Measurements from ENCODE around the gene CYP2D6. TPM values are rescaled to one million over a fixed set of nuclear protein-coding genes. Genes with fewer than 3 reads are reported as not detected.
"Not testable (repeated sequence)": the region's sequence is repeated elsewhere in the genome, so short reads cannot be mapped to it uniquely, and the experiment has no call there.

The CYP2D6 gene
- total RNA-seq, 1 experiment from 2014 or later = 2.7 TPM

DNA sequence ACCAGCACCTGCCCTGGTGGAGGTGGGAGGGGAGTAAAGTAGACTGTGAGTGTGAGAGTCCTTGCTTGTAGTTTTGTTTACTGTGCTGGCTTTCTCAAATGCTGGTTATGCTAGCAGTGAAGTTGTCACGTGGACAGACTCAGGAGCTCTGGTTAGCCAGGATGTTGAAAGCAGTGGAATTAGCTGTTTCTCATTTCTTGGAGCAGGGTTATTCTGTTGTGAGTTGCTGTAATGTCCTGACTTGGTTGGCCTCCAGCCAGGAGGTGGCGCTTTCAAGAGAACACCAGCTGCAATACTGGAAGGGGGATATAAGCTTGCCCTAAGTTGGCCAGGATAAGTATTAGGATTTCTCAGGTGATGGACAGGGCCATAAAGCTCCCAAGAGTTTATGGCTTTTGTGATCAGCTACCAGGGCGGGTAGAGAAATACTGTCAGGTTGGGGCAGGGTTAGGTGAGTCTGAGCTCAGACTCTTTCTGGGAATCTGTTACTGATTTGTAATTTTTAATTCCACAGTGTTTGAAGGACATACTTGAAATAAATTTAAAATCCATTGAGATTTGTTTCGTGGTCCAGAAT lies 13.7 kb downstream of the CYP2D6 start:
- no peaks in the 10 kb centered on the region for H3K36me3 ChIP-seq (ENCODE audit: control insufficient read depth, insufficient read depth, low read length)
- intact Hi-C loops (cut with micrococcal nuclease; ENCODE audit: unreplicated experiment) = loop anchor here (10.0 kb wide), 1 partner anchor 152 kb away; the partner anchor contains the start of gene SEPTIN3
- no peak overlapping the region for H3K27ac ChIP-seq (ENCODE audit: low read length)
- DNase-seq (ENCODE audit: low read depth, low spot score) = no peak
- no peaks in the 10 kb centered on the region for H3K4me1 ChIP-seq (ENCODE audit: control insufficient read depth, insufficient read depth, low read length)
- no peak for ATAC-seq
- no peak for TF ChIP-seq POLR2AphosphoS5 (IDR thresholded peaks at IDR 0.05; ENCODE audit: low read depth, low read length)
- TF ChIP-seq, protein P1, sequence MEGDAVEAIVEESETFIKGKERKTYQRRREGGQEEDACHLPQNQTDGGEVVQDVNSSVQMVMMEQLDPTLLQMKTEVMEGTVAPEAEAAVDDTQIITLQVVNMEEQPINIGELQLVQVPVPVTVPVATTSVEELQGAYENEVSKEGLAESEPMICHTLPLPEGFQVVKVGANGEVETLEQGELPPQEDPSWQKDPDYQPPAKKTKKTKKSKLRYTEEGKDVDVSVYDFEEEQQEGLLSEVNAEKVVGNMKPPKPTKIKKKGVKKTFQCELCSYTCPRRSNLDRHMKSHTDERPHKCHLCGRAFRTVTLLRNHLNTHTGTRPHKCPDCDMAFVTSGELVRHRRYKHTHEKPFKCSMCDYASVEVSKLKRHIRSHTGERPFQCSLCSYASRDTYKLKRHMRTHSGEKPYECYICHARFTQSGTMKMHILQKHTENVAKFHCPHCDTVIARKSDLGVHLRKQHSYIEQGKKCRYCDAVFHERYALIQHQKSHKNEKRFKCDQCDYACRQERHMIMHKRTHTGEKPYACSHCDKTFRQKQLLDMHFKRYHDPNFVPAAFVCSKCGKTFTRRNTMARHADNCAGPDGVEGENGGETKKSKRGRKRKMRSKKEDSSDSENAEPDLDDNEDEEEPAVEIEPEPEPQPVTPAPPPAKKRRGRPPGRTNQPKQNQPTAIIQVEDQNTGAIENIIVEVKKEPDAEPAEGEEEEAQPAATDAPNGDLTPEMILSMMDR (IDR thresholded peaks at IDR 0.05) = no peak
- TF ChIP-seq, protein P2, sequence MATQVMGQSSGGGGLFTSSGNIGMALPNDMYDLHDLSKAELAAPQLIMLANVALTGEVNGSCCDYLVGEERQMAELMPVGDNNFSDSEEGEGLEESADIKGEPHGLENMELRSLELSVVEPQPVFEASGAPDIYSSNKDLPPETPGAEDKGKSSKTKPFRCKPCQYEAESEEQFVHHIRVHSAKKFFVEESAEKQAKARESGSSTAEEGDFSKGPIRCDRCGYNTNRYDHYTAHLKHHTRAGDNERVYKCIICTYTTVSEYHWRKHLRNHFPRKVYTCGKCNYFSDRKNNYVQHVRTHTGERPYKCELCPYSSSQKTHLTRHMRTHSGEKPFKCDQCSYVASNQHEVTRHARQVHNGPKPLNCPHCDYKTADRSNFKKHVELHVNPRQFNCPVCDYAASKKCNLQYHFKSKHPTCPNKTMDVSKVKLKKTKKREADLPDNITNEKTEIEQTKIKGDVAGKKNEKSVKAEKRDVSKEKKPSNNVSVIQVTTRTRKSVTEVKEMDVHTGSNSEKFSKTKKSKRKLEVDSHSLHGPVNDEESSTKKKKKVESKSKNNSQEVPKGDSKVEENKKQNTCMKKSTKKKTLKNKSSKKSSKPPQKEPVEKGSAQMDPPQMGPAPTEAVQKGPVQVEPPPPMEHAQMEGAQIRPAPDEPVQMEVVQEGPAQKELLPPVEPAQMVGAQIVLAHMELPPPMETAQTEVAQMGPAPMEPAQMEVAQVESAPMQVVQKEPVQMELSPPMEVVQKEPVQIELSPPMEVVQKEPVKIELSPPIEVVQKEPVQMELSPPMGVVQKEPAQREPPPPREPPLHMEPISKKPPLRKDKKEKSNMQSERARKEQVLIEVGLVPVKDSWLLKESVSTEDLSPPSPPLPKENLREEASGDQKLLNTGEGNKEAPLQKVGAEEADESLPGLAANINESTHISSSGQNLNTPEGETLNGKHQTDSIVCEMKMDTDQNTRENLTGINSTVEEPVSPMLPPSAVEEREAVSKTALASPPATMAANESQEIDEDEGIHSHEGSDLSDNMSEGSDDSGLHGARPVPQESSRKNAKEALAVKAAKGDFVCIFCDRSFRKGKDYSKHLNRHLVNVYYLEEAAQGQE (IDR thresholded peaks at IDR 0.05; ENCODE audit: insufficient read depth in 1 of 2, low read depth in 2 of 2, low read length in 1 of 2) = no peak
- ChIA-PET POLR2A (no interaction called here), CTCF (no interaction called here)
- BruUV-seq (replicated peaks) = no TSS peak
- in situ Hi-C loops (cut with HindIII; ENCODE audit: low pct_unique_long_range_greater_than_20kb, low sequenced_read_pairs) = no loop called here
- H3K27me3 ChIP-seq (ENCODE audit: control insufficient read depth, insufficient read depth, low read length) = no peaks in the 10 kb centered on the region
- peaks cover 4% of the 10 kb centered on the region; the same call in 1 of the 2 replicates for H3K9me3 ChIP-seq (ENCODE audit: control insufficient read depth, insufficient read depth, low read depth, low read length)
- no peak overlapping the region for H3K4me3 ChIP-seq (ENCODE audit: low read depth in 2 of 2, low read length in 2 of 2)

DNA sequence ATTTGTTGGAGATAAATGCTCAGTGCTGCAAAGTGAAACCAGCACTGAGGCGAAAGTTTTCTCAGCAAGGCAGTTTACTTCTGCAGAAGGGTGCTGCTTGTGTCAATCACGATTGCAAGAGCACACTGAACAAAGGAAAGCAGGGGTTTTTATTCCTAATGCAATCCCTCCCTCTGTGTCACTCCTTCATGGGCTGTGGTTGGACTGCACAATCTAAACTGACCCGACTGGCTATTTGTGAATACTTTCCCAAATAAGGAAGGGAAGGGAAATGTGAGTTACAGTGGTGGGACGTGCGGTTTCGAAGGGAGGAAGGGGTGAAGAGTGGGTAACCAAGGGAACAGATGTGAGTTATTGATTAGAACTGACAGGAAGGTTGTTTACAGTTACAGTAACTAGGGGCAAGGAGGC lies 15.2 kb downstream of the CYP2D6 start:
- H3K36me3 ChIP-seq (ENCODE audit: control insufficient read depth, insufficient read depth, low read length); H3K4me1 ChIP-seq (ENCODE audit: control insufficient read depth, insufficient read depth, low read length); H3K27me3 ChIP-seq (ENCODE audit: control insufficient read depth, insufficient read depth, low read length); BruUV-seq (replicated peaks); in situ Hi-C loops (cut with HindIII; ENCODE audit: low pct_unique_long_range_greater_than_20kb, low sequenced_read_pairs); H3K27ac ChIP-seq (ENCODE audit: low read length); H3K4me3 ChIP-seq (ENCODE audit: low read depth in 2 of 2, low read length in 2 of 2); CTCF ChIA-PET; DNase-seq (ENCODE audit: low read depth, low spot score); H3K9me3 ChIP-seq (ENCODE audit: control insufficient read depth, insufficient read depth, low read depth, low read length); ATAC-seq; POLR2A ChIA-PET: not testable (repeated sequence)
- intact Hi-C loops (cut with micrococcal nuclease; ENCODE audit: unreplicated experiment) = loop anchor here (10.0 kb wide), 1 partner anchor 151 kb away; the partner anchor contains the start of gene SEPTIN3

DNA sequence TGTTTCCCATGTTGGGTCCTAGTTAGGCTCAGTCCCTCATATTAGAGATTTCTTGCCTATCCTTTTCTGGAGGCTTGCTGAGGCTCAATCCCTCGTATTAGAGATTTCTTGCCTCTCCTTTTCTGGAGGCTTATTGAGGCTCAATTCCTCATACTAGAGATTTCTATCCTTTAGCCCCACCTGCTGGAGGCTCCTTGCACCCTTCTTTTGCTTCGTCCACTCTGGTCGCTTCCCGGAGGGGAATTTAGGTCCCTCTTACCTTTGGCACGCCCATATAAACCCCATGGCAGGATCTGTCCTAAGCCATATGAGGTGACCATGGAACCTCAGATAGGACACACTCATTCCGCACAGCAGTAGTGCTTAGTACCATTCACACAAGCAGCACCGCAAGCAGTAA lies 15.9 kb downstream of the CYP2D6 start:
- no peak overlapping the region for H3K27ac ChIP-seq (ENCODE audit: low read length)
- ATAC-seq (0 out of 2 replicates have a peak, but pooled peaks have one; percentile 58), DNase-seq (ENCODE audit: low read depth, low spot score) (no peak)
- intact Hi-C loops (cut with micrococcal nuclease; ENCODE audit: unreplicated experiment) (loop anchor here (10.0 kb wide), 1 partner anchor 150 kb away; the partner anchor contains the start of gene SEPTIN3), in situ Hi-C loops (cut with HindIII; ENCODE audit: low pct_unique_long_range_greater_than_20kb, low sequenced_read_pairs) (no loop called here)
- H3K4me1 ChIP-seq (ENCODE audit: control insufficient read depth, insufficient read depth, low read length) = no peaks in the 10 kb centered on the region
- BruUV-seq (replicated peaks) = no TSS peak
- H3K36me3 ChIP-seq (ENCODE audit: control insufficient read depth, insufficient read depth, low read length) = no peaks in the 10 kb centered on the region
- ChIA-PET POLR2A (no interaction called here), CTCF (no interaction called here)
- TF ChIP-seq SIN3A (IDR thresholded peaks at IDR 0.05; ENCODE audit: borderline replicate concordance, insufficient read depth, low read depth, low read length) (no peak), TCF7L2 (IDR thresholded peaks at IDR 0.05; ENCODE audit: low read depth, low read length) (no peak), POLR2AphosphoS5 (IDR thresholded peaks at IDR 0.05; ENCODE audit: low read depth, low read length) (no peak)
- TF ChIP-seq, protein P2 (IDR thresholded peaks at IDR 0.05; ENCODE audit: insufficient read depth in 1 of 2, low read depth in 2 of 2, low read length in 1 of 2) = no peak
- TF ChIP-seq, protein P1 (IDR thresholded peaks at IDR 0.05) = peak; percentile 17
- H3K27me3 ChIP-seq (ENCODE audit: control insufficient read depth, insufficient read depth, low read length) = no peaks in the 10 kb centered on the region
- H3K4me3 ChIP-seq (ENCODE audit: low read depth in 2 of 2, low read length in 2 of 2) = no peak overlapping the region
- H3K9me3 ChIP-seq (ENCODE audit: control insufficient read depth, insufficient read depth, low read depth, low read length) = peaks cover 4% of the 10 kb centered on the region; the same call in 1 of the 2 replicates
